MM.1S (cell line): ENCODE measurements around the gene PDE6B.
"Not testable (repeated sequence)": the region's sequence is repeated elsewhere in the genome, so short reads cannot be mapped to it uniquely, and the experiment has no call there.

ENCODE experiments used
- DNase-seq: peaks from one replicate; pipeline ENCODE4 v3.0.0-alpha.2; 2015
- H2AFZ ChIP-seq: fragments of 300-600 bp; sonication (generic); 2 replicates; pipeline ENCODE4 v1.6.0; 2016; ENCODE audit warnings: antibody characterized with exemption, low read length
- H3F3A ChIP-seq: fragments of 300-600 bp; sonication (generic); 2 replicates; pipeline ENCODE4 v1.6.1; 2016; ENCODE audit warnings: mild to moderate bottlenecking, antibody characterized with exemption, low read length, moderate library complexity, mixed read lengths; ENCODE audit not compliant: insufficient read depth
- H3K27ac ChIP-seq: fragments of 300-600 bp; sonication (generic); 2 replicates; pipeline ENCODE4 v1.5.1; 2016; ENCODE audit warnings: mild to moderate bottlenecking, low read length
- H3K27me3 ChIP-seq: fragments of 300-600 bp; sonication (generic); replicated peaks from 2 replicates; pipeline ENCODE4 v1.6.0; 2016; ENCODE audit warnings: low read length; ENCODE audit not compliant: insufficient read depth
- H3K36me3 ChIP-seq: fragments of 300-600 bp; sonication (generic); replicated peaks from 2 replicates; pipeline ENCODE4 v1.6.1; 2016; ENCODE audit warnings: mild to moderate bottlenecking, low read length, mixed read lengths; ENCODE audit not compliant: insufficient read depth
- H3K4me1 ChIP-seq: fragments of 300-600 bp; sonication (generic); 2 replicates; pipeline ENCODE4 v1.6.1; 2016; ENCODE audit warnings: low read length, mixed read lengths
- H3K4me2 ChIP-seq: fragments of 300-600 bp; sonication (generic); 2 replicates; pipeline ENCODE4 v1.6.0; 2016; ENCODE audit warnings: low read depth, low read length
- H3K4me3 ChIP-seq: fragments of 300-600 bp; sonication (generic); 2 replicates; pipeline ENCODE4 v1.5.1; 2016; ENCODE audit warnings: low read length, mixed read lengths
- H3K79me2 ChIP-seq: fragments of 300-600 bp; sonication (generic); 2 replicates; pipeline ENCODE4 v1.6.1; 2016; ENCODE audit warnings: mixed run types, low read length, mixed read lengths
- H3K9ac ChIP-seq: fragments of 300-600 bp; sonication (generic); 2 replicates; pipeline ENCODE4 v1.6.1; 2016; ENCODE audit warnings: low read length, mixed read lengths
- H3K9me2 ChIP-seq: fragments of 300-600 bp; sonication (generic); replicated peaks from 2 replicates; pipeline ENCODE4 v1.6.1; 2016; ENCODE audit warnings: mild to moderate bottlenecking, low read length, mixed read lengths; ENCODE audit not compliant: insufficient read depth
- H3K9me3 ChIP-seq: fragments of 300-600 bp; sonication (generic); replicated peaks from 2 replicates; pipeline ENCODE4 v1.6.1; 2016; ENCODE audit warnings: mild to moderate bottlenecking, low read length, mixed read lengths; ENCODE audit not compliant: insufficient read depth
- H4K20me1 ChIP-seq: fragments of 300-600 bp; sonication (generic); 2 replicates; pipeline ENCODE4 v1.6.1; 2016; ENCODE audit warnings: mild to moderate bottlenecking, low read length, moderate library complexity, mixed read lengths; ENCODE audit not compliant: insufficient read depth
- EZH2 ChIP-seq: fragments of 300-600 bp; sonication (generic); optimal IDR thresholded peaks from 2 replicates; pipeline ENCODE3; 2017; ENCODE audit warnings: low read depth, mild to moderate bottlenecking, antibody characterized with exemption, low read length, mixed read lengths
- EZH2phosphoT487 ChIP-seq: fragments of 300-600 bp; sonication (generic); IDR thresholded peaks from 2 replicates; pipeline ENCODE4 v1.6.1; 2018; ENCODE audit warnings: antibody characterized with exemption, low read length
- TF ChIP-seq, protein P1 (sequence below): fragments of 300-600 bp; sonication (generic); IDR thresholded peaks from 2 replicates; pipeline ENCODE4 v1.5.1; 2016; ENCODE audit warnings: antibody characterized with exemption, low read length, mixed read lengths

The PDE6B gene

DNA sequence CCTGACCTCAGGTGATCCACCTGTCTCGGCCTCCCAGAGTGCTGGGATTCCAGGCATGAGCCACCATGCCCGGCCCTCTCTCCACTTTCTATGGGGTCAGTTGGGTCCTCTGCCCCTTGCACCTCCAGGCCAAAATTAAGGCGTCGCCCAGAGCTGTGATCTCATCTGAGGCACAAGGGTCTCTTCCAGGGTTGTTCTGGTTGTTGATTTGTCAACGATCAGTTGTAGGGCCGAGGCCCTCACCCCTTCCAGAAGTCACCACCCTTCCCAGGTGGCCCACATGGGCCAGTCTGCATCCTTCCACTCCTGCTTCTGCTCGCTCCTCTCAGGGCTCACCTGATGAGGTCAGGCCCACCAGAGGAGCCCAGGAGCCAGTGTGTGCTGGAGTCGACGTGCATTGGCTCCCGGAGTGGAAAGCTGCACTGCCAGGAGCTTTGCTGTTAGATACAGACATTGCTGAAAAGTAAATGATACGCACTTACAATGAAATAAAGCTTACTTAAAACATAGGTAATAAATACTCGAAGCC lies 35.0 kb upstream of the PDE6B start:
- Histone ChIP-seq H3K9me3 (no peaks in the 10 kb centered on the region), H3K9me2 (no peaks in the 10 kb centered on the region), H2AFZ (no peak overlapping the region), H3K27ac (no peak overlapping the region), H3K4me3 (no peak overlapping the region), H3K4me2 (no peak overlapping the region), H3K79me2 (no peaks in the 10 kb centered on the region), H3K36me3 (no peaks in the 10 kb centered on the region), H3F3A (no peaks in the 10 kb centered on the region), H3K4me1 (no peaks in the 10 kb centered on the region), H3K27me3 (no peaks in the 10 kb centered on the region), H3K9ac (no peak overlapping the region), H4K20me1 (no peaks in the 10 kb centered on the region)
- TF ChIP-seq EZH2phosphoT487 (no peak), EZH2 (no peak)
- TF ChIP-seq, protein P1, sequence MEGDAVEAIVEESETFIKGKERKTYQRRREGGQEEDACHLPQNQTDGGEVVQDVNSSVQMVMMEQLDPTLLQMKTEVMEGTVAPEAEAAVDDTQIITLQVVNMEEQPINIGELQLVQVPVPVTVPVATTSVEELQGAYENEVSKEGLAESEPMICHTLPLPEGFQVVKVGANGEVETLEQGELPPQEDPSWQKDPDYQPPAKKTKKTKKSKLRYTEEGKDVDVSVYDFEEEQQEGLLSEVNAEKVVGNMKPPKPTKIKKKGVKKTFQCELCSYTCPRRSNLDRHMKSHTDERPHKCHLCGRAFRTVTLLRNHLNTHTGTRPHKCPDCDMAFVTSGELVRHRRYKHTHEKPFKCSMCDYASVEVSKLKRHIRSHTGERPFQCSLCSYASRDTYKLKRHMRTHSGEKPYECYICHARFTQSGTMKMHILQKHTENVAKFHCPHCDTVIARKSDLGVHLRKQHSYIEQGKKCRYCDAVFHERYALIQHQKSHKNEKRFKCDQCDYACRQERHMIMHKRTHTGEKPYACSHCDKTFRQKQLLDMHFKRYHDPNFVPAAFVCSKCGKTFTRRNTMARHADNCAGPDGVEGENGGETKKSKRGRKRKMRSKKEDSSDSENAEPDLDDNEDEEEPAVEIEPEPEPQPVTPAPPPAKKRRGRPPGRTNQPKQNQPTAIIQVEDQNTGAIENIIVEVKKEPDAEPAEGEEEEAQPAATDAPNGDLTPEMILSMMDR = no peak
- no peak for DNase-seq

DNA sequence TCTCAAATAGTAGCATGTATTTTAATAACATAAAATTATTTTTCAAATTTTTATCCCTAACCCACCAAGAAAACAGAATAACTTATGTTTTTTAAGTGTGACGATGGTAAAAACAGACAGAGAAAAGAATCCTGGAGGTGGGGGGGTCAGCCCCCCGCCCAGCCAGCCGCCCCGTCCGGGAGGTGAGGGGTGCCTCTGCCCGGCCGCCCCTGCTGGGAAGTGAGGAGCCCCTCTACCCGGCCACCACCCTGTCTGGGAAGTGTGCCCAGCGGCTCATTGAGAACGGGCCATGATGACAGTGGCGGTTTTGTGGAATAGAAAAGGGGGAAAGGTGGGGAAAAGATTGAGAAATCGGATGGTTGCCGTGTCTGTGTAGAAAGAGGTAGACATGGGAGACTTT lies 33.2 kb upstream of the PDE6B start:
- not testable (repeated sequence) for H3K27me3 ChIP-seq, H3K36me3 ChIP-seq, H2AFZ ChIP-seq, DNase-seq, H3K9me3 ChIP-seq, H3K9me2 ChIP-seq, H3K4me3 ChIP-seq, H3K79me2 ChIP-seq, H3K9ac ChIP-seq, H3F3A ChIP-seq, H4K20me1 ChIP-seq, H3K4me2 ChIP-seq, H3K4me1 ChIP-seq, H3K27ac ChIP-seq

DNA sequence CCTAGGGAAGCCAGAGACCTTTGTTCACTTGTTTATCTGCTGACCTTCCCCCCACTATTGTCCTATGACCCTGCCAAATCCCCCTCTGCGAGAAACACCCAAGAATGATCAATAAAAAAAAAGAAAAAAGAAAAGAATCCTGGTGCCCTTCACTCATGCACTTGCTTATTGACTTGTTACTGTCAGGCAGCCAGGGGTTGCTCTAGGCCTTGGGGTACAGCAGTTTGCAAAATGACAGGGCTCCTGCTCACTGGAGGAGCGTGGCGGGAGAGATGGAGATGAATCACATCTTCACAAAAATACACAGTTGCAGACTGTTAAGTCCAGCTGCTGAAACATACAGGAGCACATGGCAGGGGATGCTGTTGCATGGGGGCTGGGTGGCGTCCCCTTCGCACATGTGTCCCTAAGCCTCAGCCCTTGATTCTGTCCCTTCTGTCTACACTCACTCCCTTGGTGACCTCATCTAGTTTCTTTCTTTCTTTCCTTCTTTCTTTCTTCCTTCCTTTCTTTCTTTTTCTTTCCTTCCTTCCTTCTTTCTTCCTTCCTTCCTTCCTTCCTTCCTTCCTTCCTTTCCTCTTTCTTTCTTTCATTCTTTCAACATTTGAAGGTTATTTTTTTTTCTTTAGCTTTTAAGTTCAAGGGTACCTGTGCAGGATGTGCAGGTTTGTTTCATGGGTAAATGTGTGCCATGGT lies 32.4 kb upstream of the PDE6B start:
- Histone ChIP-seq H3K79me2 (no peaks in the 10 kb centered on the region), H3K9me3 (no peaks in the 10 kb centered on the region), H2AFZ (no peak overlapping the region), H3K27me3 (no peaks in the 10 kb centered on the region), H3K4me3 (no peak overlapping the region), H3K9me2 (no peaks in the 10 kb centered on the region), H3K36me3 (no peaks in the 10 kb centered on the region), H3K9ac (no peak overlapping the region), H3F3A (no peaks in the 10 kb centered on the region), H3K4me1 (no peaks in the 10 kb centered on the region), H3K4me2 (no peak overlapping the region), H3K27ac (no peak overlapping the region), H4K20me1 (no peaks in the 10 kb centered on the region)
- TF ChIP-seq EZH2phosphoT487 = no peak
- TF ChIP-seq EZH2 = no peak
- TF ChIP-seq, protein P1 = no peak
- no peak for DNase-seq

DNA sequence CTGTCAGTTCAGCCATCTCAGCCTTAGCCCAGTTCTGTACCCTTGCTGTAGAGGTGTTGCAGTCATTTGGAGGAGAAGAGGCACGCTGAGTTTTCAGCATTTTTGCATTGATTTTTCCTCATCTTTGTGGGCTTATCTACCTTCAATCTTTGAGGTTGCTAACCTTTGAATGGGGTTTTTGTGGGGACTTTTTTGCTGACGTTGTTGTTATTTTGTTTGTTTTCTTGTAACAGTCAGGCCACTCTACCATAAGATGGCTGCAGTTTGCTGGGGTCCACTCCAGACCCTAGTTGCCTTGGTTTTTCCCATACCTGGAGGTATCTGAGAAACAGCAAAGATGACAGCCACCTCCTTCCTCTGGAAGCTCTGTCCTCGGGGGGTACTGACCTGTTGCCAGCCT lies 26.4 kb upstream of the PDE6B start:
- no peak for DNase-seq
- H3K9me2 ChIP-seq = no peaks in the 10 kb centered on the region

More for the DNA sequence above, 26.4 kb upstream of the PDE6B start:
- H3K9me3 ChIP-seq = no peaks in the 10 kb centered on the region
- H3K4me1 ChIP-seq = no peaks in the 10 kb centered on the region
- no peak overlapping the region for H3K4me3 ChIP-seq
- H2AFZ ChIP-seq = no peak overlapping the region
- no peak overlapping the region for H3K4me2 ChIP-seq
- no peak for TF ChIP-seq EZH2phosphoT487
- no peak for TF ChIP-seq EZH2
- TF ChIP-seq, protein P1 = no peak
- H3K79me2 ChIP-seq = no peaks in the 10 kb centered on the region
- H3K27me3 ChIP-seq = no peaks in the 10 kb centered on the region
- H3K36me3 ChIP-seq = no peaks in the 10 kb centered on the region
- H3K27ac ChIP-seq = no peak overlapping the region
- H3K9ac ChIP-seq = no peak overlapping the region
- H3F3A ChIP-seq = no peaks in the 10 kb centered on the region
- no peaks in the 10 kb centered on the region for H4K20me1 ChIP-seq
